GM19351 (cell line): ENCODE measurements around the gene ELP2.

Experiments used
- ATAC-seq: cut with Tn5 transposase; IDR thresholded peaks from one replicate; pipeline ENCODE4 v1.9.1; 2021; ENCODE audit warnings: mild to moderate bottlenecking, moderate library complexity; ENCODE audit not compliant: unreplicated experiment

ELP2 gene

GRCh38 chr18:36214811-36215210 lies 85.1 kb downstream of the ELP2 start:
- ATAC-seq = no peak

- ATAC-seq = no peak
These were observed 85.9 kb downstream of the ELP2 start for GRCh38 chr18:36215577-36215976.

DNA sequence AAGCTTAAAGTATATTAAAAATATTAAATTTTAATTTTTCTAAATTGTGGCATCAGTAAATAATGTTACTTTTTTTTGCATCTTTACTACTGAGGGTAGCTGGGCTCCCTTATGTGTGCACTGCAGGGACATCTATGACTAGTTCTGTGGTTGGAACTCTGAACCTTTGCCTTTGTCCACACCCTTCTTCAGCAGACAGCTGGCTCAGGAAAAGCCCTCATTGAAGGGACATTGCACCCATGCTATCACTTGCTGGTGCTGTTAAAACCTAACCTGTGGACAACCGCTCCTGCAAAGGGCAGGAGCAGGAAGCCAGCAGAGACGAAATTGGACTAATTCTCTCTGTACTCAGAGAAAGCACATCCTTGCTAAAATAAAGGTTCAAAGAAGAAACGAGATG lies 87.6 kb downstream of the ELP2 start:
- ATAC-seq = no peak

GRCh38 chr18:36229188-36229587 lies 99.5 kb downstream of the ELP2 start:
- ATAC-seq = no peak
